Bronchial epithelial cell (primary cell): Measurements from ENCODE around the gene MT1X. TPM values are rescaled to one million over a fixed set of nuclear protein-coding genes. Genes with fewer than 3 reads are reported as not detected.
"Not testable (repeated sequence)": the region's sequence is repeated elsewhere in the genome, so short reads cannot be mapped to it uniquely, and the experiment has no call there.

Source experiments
- DNase-seq: peaks from one replicate; pipeline ENCODE4 v3.0.0-alpha.2; 2010; ENCODE audit warnings: low read depth
- FAIRE-seq: peaks from 2 replicates; lab custom pipeline; 2011; peaks lifted over from hg19 to GRCh38; lab: Jason Lieb, UNC
- H3K27me3 ChIP-seq: 2 replicates; pipeline ENCODE4 v1.5.1; 2011; ENCODE audit warnings: low read length; ENCODE audit not compliant: control insufficient read depth, insufficient read depth
- H3K36me3 ChIP-seq: 2 replicates; pipeline ENCODE4 v1.5.1; 2011; ENCODE audit warnings: low read length; ENCODE audit not compliant: control insufficient read depth, insufficient read depth
- H3K4me3 ChIP-seq: 2 replicates; pipeline ENCODE4 v1.5.1; 2011; ENCODE audit warnings: mild to moderate bottlenecking, low read depth, low read length, control low read depth
- CTCF ChIP-seq: IDR thresholded peaks from 2 replicates; pipeline ENCODE4 v1.5.1; 2011; ENCODE audit warnings: mild to moderate bottlenecking, moderate library complexity, low read length, control low read depth, inconsistent platforms; ENCODE audit not compliant: insufficient read depth, severe bottlenecking
- total RNA-seq: library from RNA; depleted of rRNA; stranded (reverse); fragments of >200 nt; gene quantifications from 2 replicates; pipeline ENCODE4 v1.2.1, GENCODE V29; 2014

The MT1X gene
- total RNA-seq, 1 donor from 2014 or later: 212 TPM

DNA sequence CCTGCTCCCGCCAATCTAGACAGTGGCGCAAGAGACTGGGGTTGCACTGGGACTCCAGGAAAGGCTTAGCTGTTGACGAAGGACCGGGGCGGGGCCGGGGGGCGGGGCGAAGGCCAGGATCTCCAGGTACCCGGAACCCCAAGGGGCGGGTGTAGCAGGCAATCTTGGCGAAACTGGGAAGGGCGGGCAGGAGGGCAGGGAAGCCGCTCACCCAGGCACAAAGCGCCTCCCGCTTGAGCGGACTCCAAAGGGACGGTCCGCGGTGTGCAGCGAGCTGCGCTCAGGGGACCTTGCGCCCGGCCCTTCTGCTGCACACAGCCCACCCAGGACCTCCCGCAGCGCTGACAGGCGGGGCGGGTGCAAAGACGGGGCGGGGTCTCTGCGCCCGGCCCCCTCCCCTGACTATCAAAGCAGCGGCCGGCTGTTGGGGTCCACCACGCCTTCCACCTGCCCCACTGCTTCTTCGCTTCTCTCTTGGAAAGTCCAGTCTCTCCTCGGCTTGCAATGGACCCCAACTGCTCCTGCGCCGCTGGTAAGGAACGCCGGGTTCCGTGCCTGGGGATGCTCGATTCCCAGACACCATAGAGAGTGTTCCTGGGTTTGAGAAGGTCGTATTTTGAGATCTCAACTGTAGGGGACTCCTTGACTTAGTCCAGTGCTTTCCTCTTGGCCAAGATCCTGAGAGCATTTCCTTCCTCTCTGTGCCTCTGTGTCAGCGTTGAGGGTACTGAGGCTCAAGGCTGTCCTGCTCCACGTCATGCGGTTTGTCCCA lies 24.5 kb upstream of the MT1X start, which contains the start of gene MT1F:
Gene MT1F, plus strand, starts transcription at position 405 of the 772 bp plus-strand sequence. Its CDS starts 100 bp downstream, at position 505.
- DNase-seq: peak; percentile 82
- Histone ChIP-seq H3K4me3 (peak within 1 kb of the TSS; percentile 41), H3K36me3 (no peaks in the 10 kb centered on the region), H3K27me3 (peaks cover 1% of the 10 kb centered on the region)
- no peak for TF ChIP-seq CTCF
- no peak for FAIRE-seq

DNA sequence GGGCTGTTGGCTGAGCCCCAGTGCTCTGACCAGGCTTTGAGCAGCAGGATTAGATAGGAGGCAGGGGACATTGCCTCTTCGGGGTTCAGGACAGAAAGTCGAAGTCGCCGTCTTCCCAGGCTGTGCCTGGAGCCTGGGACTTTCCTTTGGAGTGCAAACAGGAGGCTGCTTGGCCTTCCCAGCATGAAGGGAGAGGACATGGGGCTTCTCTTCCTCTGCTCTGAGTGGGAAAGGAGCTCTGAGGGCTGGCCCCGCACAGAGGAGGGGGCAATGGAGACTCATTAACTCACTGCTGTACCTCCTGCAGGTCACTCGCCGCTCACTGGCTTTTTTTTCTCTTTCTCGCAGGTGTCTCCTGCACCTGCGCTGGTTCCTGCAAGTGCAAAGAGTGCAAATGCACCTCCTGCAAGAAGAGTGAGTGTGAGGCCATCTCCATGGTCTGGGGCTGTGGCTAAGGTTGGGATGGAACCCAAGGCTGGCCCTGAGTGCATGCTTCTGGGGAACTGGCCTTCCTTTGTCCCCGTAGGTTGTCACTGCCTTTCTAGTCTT lies 23.9 kb upstream of the MT1X start:
- TF ChIP-seq CTCF: no peak
- Histone ChIP-seq H3K4me3 (no peak overlapping the region), H3K36me3 (no peaks in the 10 kb centered on the region), H3K27me3 (no peaks in the 10 kb centered on the region)
- DNase-seq (no peak), FAIRE-seq (no peak)

DNA sequence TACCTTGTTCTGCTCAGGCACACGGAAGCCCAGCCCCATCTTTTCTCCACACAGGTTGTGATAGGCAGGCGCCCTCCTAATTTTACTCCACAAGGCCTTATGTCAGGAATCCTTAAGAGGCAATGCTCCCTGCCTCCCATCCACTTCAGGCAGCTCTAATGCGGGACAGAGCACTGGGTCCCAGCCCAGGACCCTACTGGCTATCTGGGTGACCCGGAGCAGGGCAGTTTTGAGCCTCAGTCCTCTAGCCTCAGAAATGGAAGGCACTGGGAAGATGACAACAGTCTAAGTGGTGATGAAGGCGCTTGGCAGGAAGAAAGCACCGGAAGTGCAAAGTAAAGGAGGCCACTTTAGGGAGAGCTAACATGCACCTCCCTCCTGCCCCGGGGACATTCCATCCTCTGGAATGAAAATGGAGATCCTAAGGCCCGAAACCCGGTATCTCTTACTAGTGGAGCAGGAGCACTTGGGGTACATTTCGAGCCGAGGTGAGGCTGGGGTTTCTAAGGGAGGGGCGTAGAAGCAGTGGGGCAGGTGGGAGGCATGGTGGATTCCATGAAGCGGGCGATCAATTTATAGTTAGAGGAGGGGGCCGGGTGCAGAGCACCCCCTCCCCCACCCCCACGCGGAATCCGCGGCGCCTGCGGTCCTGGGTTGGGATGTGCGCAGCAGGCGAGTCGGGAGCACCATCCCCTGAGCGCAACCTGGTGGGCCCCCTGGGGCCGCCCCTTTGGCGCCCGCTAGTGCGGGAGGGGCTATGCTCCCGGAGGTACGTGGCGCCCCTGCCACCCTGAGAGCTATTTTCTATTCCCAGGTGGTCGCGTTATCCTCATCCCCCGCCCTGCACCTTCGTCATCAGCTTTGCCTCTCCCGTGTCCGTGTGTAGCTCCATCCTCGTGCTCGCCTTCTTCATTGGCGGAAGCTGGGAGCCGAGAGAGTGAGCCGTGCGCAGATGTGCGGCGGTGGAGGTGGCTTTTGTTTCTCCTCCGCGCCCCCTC lies 19.6 kb upstream of the MT1X start:
- Histone ChIP-seq H3K36me3 (no peaks in the 10 kb centered on the region), H3K27me3 (peaks cover 7% of the 10 kb centered on the region), H3K4me3 (no peak overlapping the region)
- DNase-seq: no peak
- TF ChIP-seq CTCF: no peak
- FAIRE-seq: no peak

GRCh38 chr16:56664506-56664905 lies 17.8 kb upstream of the MT1X start:
- FAIRE-seq: no peak
- no peak for TF ChIP-seq CTCF
- H3K36me3 ChIP-seq: no peaks in the 10 kb centered on the region
- no peak for DNase-seq
- H3K4me3 ChIP-seq: no peak overlapping the region
- peaks cover 15% of the 10 kb centered on the region for H3K27me3 ChIP-seq

DNA sequence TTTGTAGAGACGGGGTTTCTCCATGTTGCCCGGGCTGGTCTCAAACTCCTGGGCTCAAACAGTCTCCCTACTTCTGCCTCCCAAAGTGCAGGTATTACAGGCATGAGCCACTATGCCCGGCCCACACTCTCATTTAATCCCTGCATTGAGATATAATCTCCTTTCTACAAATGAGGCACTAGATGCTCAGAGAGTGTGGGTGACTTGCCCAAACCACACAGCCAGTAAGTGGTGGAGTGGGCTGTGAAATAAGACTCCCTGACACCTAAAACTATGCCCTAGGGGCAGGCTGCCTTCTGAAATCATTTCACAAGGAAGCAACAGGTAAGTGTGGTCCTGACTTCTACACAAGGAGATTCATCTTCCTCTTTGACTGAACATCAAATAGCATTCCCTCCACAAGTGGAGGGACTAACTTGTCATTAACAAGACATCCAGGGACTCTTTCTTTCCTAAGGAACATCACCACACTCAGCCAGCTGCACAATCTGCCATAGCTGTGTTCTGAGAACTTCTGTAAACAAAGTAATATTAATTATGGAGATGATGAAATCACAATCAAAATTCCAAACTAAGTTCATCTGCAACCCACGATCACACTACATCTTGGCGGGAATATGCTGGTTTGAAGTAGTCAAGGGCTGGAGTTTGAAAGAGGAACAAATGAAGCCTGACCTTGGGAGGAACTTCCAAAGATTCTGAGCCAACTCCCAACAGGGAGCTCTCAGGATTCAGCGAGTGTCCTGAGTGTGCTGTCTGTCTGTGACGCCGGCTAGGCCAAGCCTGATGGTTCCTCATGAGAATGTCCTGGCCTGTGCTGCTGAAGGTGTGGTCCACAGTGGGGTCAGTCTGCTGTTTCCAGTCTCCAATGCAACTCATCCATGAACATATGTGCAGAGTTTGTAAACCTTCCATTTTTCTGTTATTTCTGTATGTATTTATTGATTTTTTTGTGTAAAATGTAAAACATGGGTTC lies 16.7 kb upstream of the MT1X start:
- H3K36me3 ChIP-seq, H3K4me3 ChIP-seq, DNase-seq: not testable (repeated sequence)
- FAIRE-seq: peak; percentile 94
- H3K27me3 ChIP-seq: peaks cover 24% of the 10 kb centered on the region
